ENCODE data around the gene GSG1L. TPM values are rescaled to one million over a fixed set of nuclear protein-coding genes. Genes with fewer than 3 reads are reported as not detected.

The GSG1L gene
- total and polyA plus RNA-seq, 2 of the 13 experiments (the other 11 are each of a cell fraction or from before 2014, with no cell fraction given), result not detected

GRCh38 chr16:27781981-27782880 is 281.3 kb downstream of the GSG1L start (continued):
- TF ChIP-seq ZNF510 (CRISPR knock-in tag; IDR thresholded peaks at IDR 0.05; ENCODE audit: low read depth), result no peak

- Histone ChIP-seq H3K4me3 (replicated peaks in 1 of 3; ENCODE audit: insufficient read depth in 1 of 3, low read depth in 2 of 3, low read length in 3 of 3) (no peak overlapping the region), H4K20me1 (ENCODE audit: insufficient read depth, low read length) (0 out of 2 replicates have a peak, but pooled peaks cover 3% of the 10 kb centered on the region), H3K4me1 (ENCODE audit: insufficient read depth, low read length) (no peaks in the 10 kb centered on the region), H2AFZ (ENCODE audit: low read length) (no peak overlapping the region), H3K27ac (ENCODE audit: extremely low read length, insufficient read depth, low read length) (no peak overlapping the region), H3K79me2 (ENCODE audit: insufficient read depth, low read length) (no peaks in the 10 kb centered on the region), H3K4me2 (ENCODE audit: low read depth, low read length) (no peak overlapping the region), H3K9me3 (ENCODE audit: low read length) (no peaks in the 10 kb centered on the region), H3K36me3 (replicated peaks in 1 of 2; ENCODE audit: control insufficient read depth in 1 of 2, insufficient read depth in 2 of 2, low read length in 2 of 2) (no peaks in the 10 kb centered on the region), H3K27me3 (ENCODE audit: control insufficient read depth in 1 of 2, insufficient read depth in 2 of 2, low read length in 2 of 2) (peaks cover 1 to 7% of the 10 kb centered on the region in 2 experiments; a peak in 1 of 5 replicates), H3K9ac (ENCODE audit: insufficient read depth, low read depth, low read length) (no peak overlapping the region)
- POLR2A ChIA-PET, result no interaction called here
- no TSS peak for BruUV-seq (replicated peaks)
- intact Hi-C loops (cut with micrococcal nuclease; ENCODE audit: unreplicated experiment) (loop anchor here (2.0 kb wide), 1 partner anchor 86 kb away; no protein-coding TSS in a partner anchor), in situ Hi-C loops (cut with HindIII; ENCODE audit: extremely low pct_ligation_motif_present, low pct_unique_long_range_greater_than_20kb) (loop anchor here (5.0 kb wide), 1 partner anchor 86 kb away; no protein-coding TSS in a partner anchor)
- ATAC-seq, result no peak
- 22% methylated on average over 6 of the region's 7 CpGs for WGBS (ENCODE audit: low lambda C conversion rate)
- TF ChIP-seq ZNF230 (CRISPR knock-in tag; IDR thresholded peaks at IDR 0.05) (no peak), PRMT3 (CRISPR knock-in tag; IDR thresholded peaks at IDR 0.05; ENCODE audit: borderline replicate concordance, low read depth) (no peak), AGO2 (optimal IDR thresholded peaks at IDR 0.05; ENCODE audit: low read depth, low read length) (peak; percentile 64), RFX5 (IDR thresholded peaks at IDR 0.05; ENCODE audit: low read depth, low read length) (no peak)
- DNase-seq (ENCODE audit: low spot score), result no peak
- CTCF ChIA-PET (ENCODE audit: low intra/inter-chr PET ratio, low total read pairs), result interaction anchor here (1.7 kb wide), 1 partner anchor 289 kb away, joined by 4 read pairs; no protein-coding TSS in a partner anchor
- no peak for FAIRE-seq
Measured at GRCh38 chr16:27781195-27781524, 282.4 kb downstream of the GSG1L start.

Data from HepG2 (cell line).